Calu3 (cell line): ENCODE data around the gene NFKBIA. TPM values are rescaled to one million over a fixed set of nuclear protein-coding genes. Genes with fewer than 3 reads are reported as not detected.

ENCODE experiments used
- BruUV-seq: library from RNA; stranded (reverse); fragments of 400-500 nt; replicated peaks from 2 replicates; lab custom pipeline; 2021; lab: Mats Ljungman, UMichigan
- CTCF ChIA-PET: fragments of 300-600 bp; sonication (Branson Sonifier 250); formaldehyde crosslinking; loops from one replicate; lab custom pipeline; 2022; ENCODE audit warnings: antibody characterized with exemption; lab: Charles Lee
- DNase-seq: peaks from one replicate; pipeline ENCODE4 v3.0.0; 2022
- H3K27ac Mint-ChIP-seq: one replicate; pipeline ENCODE4 v1.8.0; 2022; ENCODE audit warnings: mixed read lengths; ENCODE audit not compliant: unreplicated experiment
- H3K27me3 Mint-ChIP-seq: one replicate; pipeline ENCODE4 v1.8.0; 2022; ENCODE audit warnings: mixed read lengths; ENCODE audit not compliant: unreplicated experiment
- H3K36me3 Mint-ChIP-seq: one replicate; pipeline ENCODE4 v1.8.0; 2022; ENCODE audit warnings: mild to moderate bottlenecking, moderate library complexity, mixed read lengths; ENCODE audit not compliant: insufficient read depth, unreplicated experiment
- H3K4me1 Mint-ChIP-seq: one replicate; pipeline ENCODE4 v1.8.0; 2022; ENCODE audit warnings: mild to moderate bottlenecking, low read depth, mixed read lengths; ENCODE audit not compliant: unreplicated experiment
- H3K4me3 Mint-ChIP-seq: one replicate; pipeline ENCODE4 v1.8.0; 2022; ENCODE audit warnings: mild to moderate bottlenecking, low read depth, moderate library complexity, mixed read lengths; ENCODE audit not compliant: unreplicated experiment
- H3K9me3 Mint-ChIP-seq: one replicate; pipeline ENCODE4 v1.8.0; 2022; ENCODE audit warnings: low read depth, mixed read lengths; ENCODE audit not compliant: unreplicated experiment
- intact Hi-C: fragments of 100-400 bp; cut with micrococcal nuclease; formaldehyde crosslinking; loops from one replicate; pipeline ENCODE4 v1.10.0; 2022; ENCODE audit not compliant: unreplicated experiment
- total RNA-seq: library from RNA; stranded (reverse); gene quantifications from 2 replicates; pipeline ENCODE4 v1.2.3, GENCODE V29; 2022
- TF ChIP-seq, protein P1 (sequence below): fragments of 200-600 bp; IDR thresholded peaks from one replicate; pipeline ENCODE4 v1.8.0; 2022; ENCODE audit warnings: antibody characterized with exemption; ENCODE audit not compliant: unreplicated experiment

Gene NFKBIA
- total RNA-seq, 1 experiment from 2014 or later, result 111 TPM

DNA sequence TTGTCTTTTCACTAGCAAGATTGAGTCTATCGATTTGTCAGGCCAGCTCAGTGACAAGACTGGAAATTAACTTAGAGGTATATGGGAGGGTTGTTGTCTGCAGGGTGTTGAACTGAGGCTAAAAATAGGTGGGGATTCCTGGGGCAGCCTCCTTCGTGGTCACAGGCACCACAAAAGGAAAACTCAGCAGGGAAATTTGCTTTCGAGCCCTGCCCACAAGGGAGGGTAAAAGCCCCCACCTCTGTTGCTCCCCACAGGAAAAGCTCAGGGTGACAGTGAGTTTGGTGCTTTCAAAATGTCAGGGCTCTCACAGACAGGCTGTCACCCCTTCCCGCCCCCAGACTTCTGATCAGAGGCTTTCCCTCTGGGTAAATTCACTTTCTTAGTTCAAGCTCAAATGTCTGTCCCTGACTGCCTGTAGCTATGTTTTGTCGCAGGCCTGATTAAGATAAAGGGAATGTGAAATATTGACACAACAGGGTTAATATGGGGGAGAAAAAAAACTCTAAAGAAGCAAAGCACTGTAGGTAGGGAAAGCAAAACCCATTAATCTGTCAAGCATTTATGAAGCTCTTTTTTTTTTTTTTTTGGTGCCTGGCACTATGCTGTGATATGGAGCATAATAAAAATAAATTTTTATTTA, 11.7 kb upstream of the NFKBIA start:
- intact Hi-C loops, result no loop called here
- no TSS peak for BruUV-seq
- H3K27ac Mint-ChIP-seq, result no peak overlapping the region
- H3K4me3 Mint-ChIP-seq, result no peak overlapping the region
- H3K36me3 Mint-ChIP-seq, result no peaks in the 10 kb centered on the region
- H3K4me1 Mint-ChIP-seq, result peaks cover 48% of the 10 kb centered on the region
- H3K27me3 Mint-ChIP-seq, result no peaks in the 10 kb centered on the region
- CTCF ChIA-PET, result interaction anchor here (0.6 to 0.7 kb wide), 3 partner anchors 271 to 373 kb away, joined by 3 to 7 read pairs (median 4); no protein-coding TSS in a partner anchor
- no peaks in the 10 kb centered on the region for H3K9me3 Mint-ChIP-seq
- TF ChIP-seq, protein P1, sequence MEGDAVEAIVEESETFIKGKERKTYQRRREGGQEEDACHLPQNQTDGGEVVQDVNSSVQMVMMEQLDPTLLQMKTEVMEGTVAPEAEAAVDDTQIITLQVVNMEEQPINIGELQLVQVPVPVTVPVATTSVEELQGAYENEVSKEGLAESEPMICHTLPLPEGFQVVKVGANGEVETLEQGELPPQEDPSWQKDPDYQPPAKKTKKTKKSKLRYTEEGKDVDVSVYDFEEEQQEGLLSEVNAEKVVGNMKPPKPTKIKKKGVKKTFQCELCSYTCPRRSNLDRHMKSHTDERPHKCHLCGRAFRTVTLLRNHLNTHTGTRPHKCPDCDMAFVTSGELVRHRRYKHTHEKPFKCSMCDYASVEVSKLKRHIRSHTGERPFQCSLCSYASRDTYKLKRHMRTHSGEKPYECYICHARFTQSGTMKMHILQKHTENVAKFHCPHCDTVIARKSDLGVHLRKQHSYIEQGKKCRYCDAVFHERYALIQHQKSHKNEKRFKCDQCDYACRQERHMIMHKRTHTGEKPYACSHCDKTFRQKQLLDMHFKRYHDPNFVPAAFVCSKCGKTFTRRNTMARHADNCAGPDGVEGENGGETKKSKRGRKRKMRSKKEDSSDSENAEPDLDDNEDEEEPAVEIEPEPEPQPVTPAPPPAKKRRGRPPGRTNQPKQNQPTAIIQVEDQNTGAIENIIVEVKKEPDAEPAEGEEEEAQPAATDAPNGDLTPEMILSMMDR, result no peak
- no peak for DNase-seq

DNA sequence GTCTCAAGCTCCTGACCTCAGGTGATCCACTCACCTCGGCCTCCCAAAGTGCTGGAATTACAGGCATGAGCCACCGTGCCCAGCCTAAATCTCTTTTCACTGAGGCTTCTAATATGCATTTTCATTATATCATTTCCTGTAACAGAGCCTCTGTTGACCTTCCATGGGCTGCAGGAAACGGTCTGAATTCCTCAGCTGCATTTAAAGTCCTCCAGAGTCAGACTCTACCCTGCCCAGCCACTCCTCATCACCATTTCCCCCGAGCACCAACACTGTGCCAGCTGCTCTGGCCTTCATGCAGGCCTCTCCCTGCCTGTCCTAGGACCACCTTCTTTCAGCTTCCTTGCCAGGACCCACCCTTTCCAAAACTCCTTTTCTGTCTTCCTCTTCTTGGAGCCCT, 9.8 kb upstream of the NFKBIA start:
- H3K27ac Mint-ChIP-seq, result peak overlapping the region; percentile 5
- intact Hi-C loops, result no loop called here
- no peak for DNase-seq

DNA sequence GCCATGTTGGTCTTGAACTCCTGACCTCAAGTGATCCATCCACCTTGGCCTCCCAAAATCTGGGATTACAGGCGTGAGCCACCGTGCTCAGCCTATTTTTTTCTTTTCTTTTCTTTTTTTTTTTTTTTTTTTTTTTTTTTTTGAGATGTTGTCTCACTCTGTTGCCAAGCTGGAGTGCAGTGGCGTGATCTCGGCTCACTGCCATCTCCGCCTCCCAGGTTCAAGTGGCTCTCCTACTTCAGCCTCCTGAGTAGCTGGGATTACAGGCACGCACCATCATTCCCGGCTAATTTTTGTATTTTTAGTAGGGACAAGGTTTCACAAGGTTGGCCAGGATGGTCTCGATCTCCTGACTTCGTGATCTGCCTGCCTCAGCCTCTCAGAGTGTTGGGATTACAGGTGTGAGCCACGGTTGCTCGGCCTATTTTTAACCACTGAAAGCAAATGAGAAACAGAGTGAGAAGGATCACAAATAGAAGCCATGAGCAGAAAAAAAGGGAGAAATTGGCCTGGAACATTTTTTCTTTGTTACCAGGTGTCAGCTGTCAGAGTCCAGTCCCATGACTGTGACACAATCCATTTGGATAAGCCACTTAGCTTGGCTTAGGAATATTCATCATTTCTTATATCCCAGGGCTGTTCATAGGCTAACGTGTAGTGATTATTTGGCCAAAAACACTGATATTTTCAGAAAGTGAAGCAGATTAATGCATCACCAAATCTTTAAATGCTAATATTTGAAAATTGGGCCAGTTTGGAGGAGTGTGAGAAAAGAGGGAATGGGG, 7.9 kb upstream of the NFKBIA start:
- intact Hi-C loops, result loop anchor here (1.0 kb wide), 1 partner anchor 272 kb away; no protein-coding TSS in a partner anchor
- no peak for DNase-seq
- Mint-ChIP-seq H3K27ac (no peak overlapping the region), H3K27me3 (no peaks in the 10 kb centered on the region), H3K4me3 (no peak overlapping the region), H3K4me1 (peaks cover 39% of the 10 kb centered on the region), H3K36me3 (no peaks in the 10 kb centered on the region), H3K9me3 (no peaks in the 10 kb centered on the region)
- BruUV-seq, result no TSS peak
- TF ChIP-seq, protein P1, result no peak
- CTCF ChIA-PET, result interaction anchor here (0.7 kb wide), 1 partner anchor 9 kb away, joined by 3 read pairs; no protein-coding TSS in a partner anchor

More for the DNA sequence above, 9.8 kb upstream of the NFKBIA start:
- H3K36me3 Mint-ChIP-seq, result no peaks in the 10 kb centered on the region
- H3K4me1 Mint-ChIP-seq, result peaks cover 42% of the 10 kb centered on the region
- CTCF ChIA-PET, result interaction anchor here (0.7 to 1.5 kb wide), 5 partner anchors 10 to 274 kb away, joined by 4 read pairs; partner anchors contain the start of genes NFKBIA and PSMA6
- peak overlapping the region; percentile 1 for H3K4me3 Mint-ChIP-seq
- no peaks in the 10 kb centered on the region for H3K9me3 Mint-ChIP-seq
- TF ChIP-seq, protein P1, result no peak
- BruUV-seq, result no TSS peak
- no peaks in the 10 kb centered on the region for H3K27me3 Mint-ChIP-seq

DNA sequence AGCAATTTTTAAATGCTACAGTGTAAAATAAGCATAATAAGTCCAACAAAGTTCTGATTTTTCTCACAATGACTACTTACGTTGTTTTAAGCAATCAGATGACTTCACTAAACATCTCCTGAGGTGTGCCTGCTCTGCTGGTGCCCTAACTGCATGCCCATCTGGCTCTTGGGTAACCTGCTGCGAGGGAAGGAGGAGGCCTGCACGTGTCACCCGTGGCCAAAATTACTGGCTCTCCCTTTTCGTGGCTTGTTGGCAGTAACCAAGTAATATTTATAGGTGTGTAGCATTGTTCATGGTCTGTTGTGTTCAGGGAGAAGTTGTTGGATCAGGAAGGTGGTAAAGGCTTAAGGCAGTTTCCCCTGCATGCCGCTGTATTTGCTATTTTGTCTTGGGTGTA, 6.3 kb upstream of the NFKBIA start:
- BruUV-seq, result no TSS peak
- Mint-ChIP-seq H3K36me3 (no peaks in the 10 kb centered on the region), H3K27ac (no peak overlapping the region), H3K4me3 (no peak overlapping the region), H3K27me3 (no peaks in the 10 kb centered on the region), H3K4me1 (peaks cover 43% of the 10 kb centered on the region), H3K9me3 (no peaks in the 10 kb centered on the region)
- DNase-seq, result no peak
- TF ChIP-seq, protein P1, result no peak
- intact Hi-C loops, result no loop called here
- CTCF ChIA-PET, result interaction anchor here (0.7 kb wide), 1 partner anchor 677 kb away, joined by 3 read pairs; no protein-coding TSS in a partner anchor
